ENCODE data around the gene LSAMP. TPM values are rescaled to one million over a fixed set of nuclear protein-coding genes. Genes with fewer than 3 reads are reported as not detected.

The LSAMP gene
- total RNA-seq, 2 experiments from 2014 or later = not detected

- Mint-ChIP-seq H3K9me3 (no peaks in the 10 kb centered on the region), H3K4me1 (no peaks in the 10 kb centered on the region), H3K27ac (no peak overlapping the region), H3K27me3 (no peaks in the 10 kb centered on the region), H3K36me3 (no peaks in the 10 kb centered on the region), H3K4me3 (no peak overlapping the region)
- DNase-seq = no peak
Observed at GRCh38 chr3:115913069-115913686, 532.1 kb downstream of the LSAMP start.

GRCh38 chr3:115912372-115912771 lies 532.9 kb downstream of the LSAMP start:
- H3K36me3 Mint-ChIP-seq = no peaks in the 10 kb centered on the region
- H3K4me3 Mint-ChIP-seq = no peak overlapping the region

GRCh38 chr3:115905871-115906270 lies 539.4 kb downstream of the LSAMP start:
- H3K27ac Mint-ChIP-seq = no peak overlapping the region
- no peaks in the 10 kb centered on the region for H3K9me3 Mint-ChIP-seq
- no peaks in the 10 kb centered on the region for H3K4me1 Mint-ChIP-seq
- H3K4me3 Mint-ChIP-seq = no peak overlapping the region
- no peaks in the 10 kb centered on the region for H3K36me3 Mint-ChIP-seq
- H3K27me3 Mint-ChIP-seq = peaks cover 3% of the 10 kb centered on the region
- DNase-seq = no peak

More at GRCh38 chr3:115912372-115912771, 532.9 kb downstream of the LSAMP start:
- no peaks in the 10 kb centered on the region for H3K9me3 Mint-ChIP-seq
- no peak for DNase-seq
- no peaks in the 10 kb centered on the region for H3K27me3 Mint-ChIP-seq
- no peaks in the 10 kb centered on the region for H3K4me1 Mint-ChIP-seq
- no peak overlapping the region for H3K27ac Mint-ChIP-seq

GRCh38 chr3:115903843-115904242 lies 541.4 kb downstream of the LSAMP start:
- Mint-ChIP-seq H3K27ac (no peak overlapping the region), H3K9me3 (no peaks in the 10 kb centered on the region), H3K36me3 (no peaks in the 10 kb centered on the region), H3K4me3 (no peak overlapping the region), H3K27me3 (peaks cover 10% of the 10 kb centered on the region), H3K4me1 (no peaks in the 10 kb centered on the region)
- DNase-seq = no peak

- H3K4me1 Mint-ChIP-seq = no peaks in the 10 kb centered on the region
- H3K9me3 Mint-ChIP-seq = no peaks in the 10 kb centered on the region
- no peak overlapping the region for H3K4me3 Mint-ChIP-seq
- H3K36me3 Mint-ChIP-seq = no peaks in the 10 kb centered on the region
- H3K27ac Mint-ChIP-seq = no peak overlapping the region
- no peak for DNase-seq
- H3K27me3 Mint-ChIP-seq = peaks cover 15% of the 10 kb centered on the region
Observed at GRCh38 chr3:115901008-115901407, 544.3 kb downstream of the LSAMP start.

- H3K4me3 Mint-ChIP-seq = no peak overlapping the region
- no peaks in the 10 kb centered on the region for H3K36me3 Mint-ChIP-seq
- no peaks in the 10 kb centered on the region for H3K4me1 Mint-ChIP-seq
- no peak for DNase-seq
- H3K27ac Mint-ChIP-seq = no peak overlapping the region
- H3K27me3 Mint-ChIP-seq = peaks cover 15% of the 10 kb centered on the region
- no peaks in the 10 kb centered on the region for H3K9me3 Mint-ChIP-seq
Observed at GRCh38 chr3:115899535-115899934, 545.8 kb downstream of the LSAMP start.

GRCh38 chr3:115898656-115899410 lies 546.5 kb downstream of the LSAMP start:
- H3K27ac Mint-ChIP-seq = no peak overlapping the region
- no peaks in the 10 kb centered on the region for H3K9me3 Mint-ChIP-seq
- no peaks in the 10 kb centered on the region for H3K36me3 Mint-ChIP-seq
- no peak overlapping the region for H3K4me3 Mint-ChIP-seq
- peaks cover 18% of the 10 kb centered on the region for H3K27me3 Mint-ChIP-seq
- no peak for DNase-seq
- no peaks in the 10 kb centered on the region for H3K4me1 Mint-ChIP-seq

- Mint-ChIP-seq H3K4me1 (no peaks in the 10 kb centered on the region), H3K27ac (no peak overlapping the region), H3K9me3 (no peaks in the 10 kb centered on the region), H3K27me3 (peaks cover 4% of the 10 kb centered on the region), H3K36me3 (no peaks in the 10 kb centered on the region), H3K4me3 (no peak overlapping the region)
- no peak for DNase-seq
Observed at GRCh38 chr3:115891006-115891636, 554.2 kb downstream of the LSAMP start.

- Mint-ChIP-seq H3K9me3 (no peaks in the 10 kb centered on the region), H3K27me3 (peaks cover 4% of the 10 kb centered on the region), H3K4me3 (no peak overlapping the region), H3K27ac (no peak overlapping the region), H3K36me3 (no peaks in the 10 kb centered on the region), H3K4me1 (no peaks in the 10 kb centered on the region)
- no peak for DNase-seq
Observed at GRCh38 chr3:115890579-115890978, 554.7 kb downstream of the LSAMP start.

GRCh38 chr3:115885621-115886020 lies 559.7 kb downstream of the LSAMP start:
- H3K36me3 Mint-ChIP-seq = no peaks in the 10 kb centered on the region
- DNase-seq = no peak
- H3K4me1 Mint-ChIP-seq = no peaks in the 10 kb centered on the region
- H3K27ac Mint-ChIP-seq = no peak overlapping the region
- no peak overlapping the region for H3K4me3 Mint-ChIP-seq
- H3K27me3 Mint-ChIP-seq = peaks cover 6% of the 10 kb centered on the region
- H3K9me3 Mint-ChIP-seq = no peaks in the 10 kb centered on the region

- H3K4me3 Mint-ChIP-seq = no peak overlapping the region
- H3K27me3 Mint-ChIP-seq = peaks cover 12% of the 10 kb centered on the region
- no peak overlapping the region for H3K27ac Mint-ChIP-seq
- no peaks in the 10 kb centered on the region for H3K36me3 Mint-ChIP-seq
- DNase-seq = no peak
- H3K9me3 Mint-ChIP-seq = no peaks in the 10 kb centered on the region
- H3K4me1 Mint-ChIP-seq = no peaks in the 10 kb centered on the region
Observed at GRCh38 chr3:115877615-115877899, 567.7 kb downstream of the LSAMP start.

- DNase-seq = no peak
- no peaks in the 10 kb centered on the region for H3K4me1 Mint-ChIP-seq
- H3K4me3 Mint-ChIP-seq = no peak overlapping the region
- H3K36me3 Mint-ChIP-seq = no peaks in the 10 kb centered on the region
- H3K27ac Mint-ChIP-seq = no peak overlapping the region
- no peaks in the 10 kb centered on the region for H3K9me3 Mint-ChIP-seq
- peaks cover 11% of the 10 kb centered on the region for H3K27me3 Mint-ChIP-seq
Observed at GRCh38 chr3:115876876-115877614, 568.2 kb downstream of the LSAMP start.

- Mint-ChIP-seq H3K9me3 (no peaks in the 10 kb centered on the region), H3K27ac (no peak overlapping the region), H3K27me3 (peaks cover 11% of the 10 kb centered on the region), H3K36me3 (no peaks in the 10 kb centered on the region), H3K4me1 (no peaks in the 10 kb centered on the region), H3K4me3 (no peak overlapping the region)
- DNase-seq = no peak
Observed at GRCh38 chr3:115875460-115875859, 569.8 kb downstream of the LSAMP start.

GRCh38 chr3:115871735-115872134 lies 573.6 kb downstream of the LSAMP start:
- Mint-ChIP-seq H3K9me3 (no peaks in the 10 kb centered on the region), H3K27me3 (peaks cover 8% of the 10 kb centered on the region), H3K36me3 (no peaks in the 10 kb centered on the region), H3K4me1 (no peaks in the 10 kb centered on the region), H3K4me3 (no peak overlapping the region), H3K27ac (no peak overlapping the region)
- DNase-seq = no peak

GRCh38 chr3:115864911-115865310 lies 580.4 kb downstream of the LSAMP start:
- Mint-ChIP-seq H3K4me3 (no peak overlapping the region), H3K27ac (no peak overlapping the region), H3K4me1 (no peaks in the 10 kb centered on the region), H3K36me3 (no peaks in the 10 kb centered on the region), H3K9me3 (no peaks in the 10 kb centered on the region), H3K27me3 (peaks cover 36% of the 10 kb centered on the region)
- no peak for DNase-seq

Measured in activated naive CD8-positive, alpha-beta T cell treated with anti-CD3 and anti-CD28 coated beads for 36 hours (primary cell).